C4-2B (cell line): ENCODE measurements around the gene RNU1-4.
"Not testable (repeated sequence)": the region's sequence is repeated elsewhere in the genome, so short reads cannot be mapped to it uniquely, and the experiment has no call there.

ENCODE experiments used
- H3K27ac ChIP-seq: fragments of 450-650 bp; 2 replicates; pipeline ENCODE4 v1.5.1; 2017
- CTCF ChIP-seq: fragments of 450-650 bp; conservative IDR thresholded peaks from 2 replicates; pipeline ENCODE4 v1.5.1; 2017; ENCODE audit warnings: mild to moderate bottlenecking
- ZFX ChIP-seq: fragments of 450-650 bp; IDR thresholded peaks from 2 replicates; pipeline ENCODE4 v1.6.1; 2017

The RNU1-4 gene

GRCh38 chr1:16718908-16719533, 21.3 kb upstream of the RNU1-4 start:
- TF ChIP-seq ZFX (no peak), CTCF (no peak)
- no peak overlapping the region for H3K27ac ChIP-seq

- H3K27ac ChIP-seq, result no peak overlapping the region
- TF ChIP-seq ZFX (no peak), CTCF (no peak)
Measured at GRCh38 chr1:16719571-16720350, 20.6 kb upstream of the RNU1-4 start.

- no peak overlapping the region for H3K27ac ChIP-seq
- TF ChIP-seq CTCF (no peak), ZFX (no peak)
Measured at GRCh38 chr1:16720351-16721223, 19.7 kb upstream of the RNU1-4 start.

- TF ChIP-seq ZFX (no peak), CTCF (no peak)
Measured at GRCh38 chr1:16721871-16722641, 18.3 kb upstream of the RNU1-4 start.

GRCh38 chr1:16724718-16725438, 15.4 kb upstream of the RNU1-4 start:
- H3K27ac ChIP-seq, result no peak overlapping the region
- no peak for TF ChIP-seq CTCF
- no peak for TF ChIP-seq ZFX

More at GRCh38 chr1:16721871-16722641, 18.3 kb upstream of the RNU1-4 start:
- no peak overlapping the region for H3K27ac ChIP-seq

- not testable (repeated sequence) for H3K27ac ChIP-seq
Measured at GRCh38 chr1:16725439-16726245, 14.7 kb upstream of the RNU1-4 start.
